ENCODE measurements around the gene PCYT1A.
A peak's percentile ranks its signal among the peaks of the same experiment; 100 is the strongest.

PCYT1A gene

DNA sequence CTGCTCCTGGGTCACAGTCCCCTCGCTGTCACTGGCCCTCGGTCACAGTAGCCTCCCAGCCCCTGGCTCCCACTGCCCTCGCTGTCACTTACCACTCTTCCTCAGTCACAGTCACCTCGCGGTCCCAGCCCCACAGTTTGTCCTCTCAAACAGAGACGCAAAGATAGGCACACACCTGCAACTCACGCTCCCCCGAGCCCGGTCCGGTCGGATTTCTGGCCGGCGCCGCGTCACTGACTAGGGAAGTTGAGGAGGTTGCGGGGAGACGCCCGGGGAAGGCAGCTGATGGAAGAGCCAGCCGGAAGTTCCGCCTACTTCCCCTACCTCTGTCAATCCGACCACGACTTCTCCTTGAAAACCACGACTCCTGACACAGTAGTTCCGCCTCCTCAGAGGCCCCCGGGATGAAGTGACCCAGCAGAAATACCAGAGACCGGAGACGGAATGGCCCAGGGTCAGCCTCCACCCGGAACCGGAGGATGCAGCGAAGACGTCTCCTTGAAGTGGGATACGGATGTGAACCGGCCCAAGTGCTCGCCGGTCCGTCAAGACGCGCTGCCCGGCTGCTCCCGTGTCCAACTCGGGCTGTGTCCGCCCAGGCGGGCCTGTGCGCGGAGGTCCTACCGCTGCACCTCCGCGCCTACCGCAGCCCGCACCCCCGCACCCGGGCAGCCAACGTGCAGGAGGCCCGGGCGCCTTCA is at the start of gene PCYT1A:
Gene PCYT1A (minus strand): TSS at position 287 of the 701 bp plus-strand sequence. CDS start 17,195 bp downstream, outside the sequence.
- peak within 1 kb of the TSS; percentile 79 to 97 (median 92) for H3K27ac ChIP-seq

DNA sequence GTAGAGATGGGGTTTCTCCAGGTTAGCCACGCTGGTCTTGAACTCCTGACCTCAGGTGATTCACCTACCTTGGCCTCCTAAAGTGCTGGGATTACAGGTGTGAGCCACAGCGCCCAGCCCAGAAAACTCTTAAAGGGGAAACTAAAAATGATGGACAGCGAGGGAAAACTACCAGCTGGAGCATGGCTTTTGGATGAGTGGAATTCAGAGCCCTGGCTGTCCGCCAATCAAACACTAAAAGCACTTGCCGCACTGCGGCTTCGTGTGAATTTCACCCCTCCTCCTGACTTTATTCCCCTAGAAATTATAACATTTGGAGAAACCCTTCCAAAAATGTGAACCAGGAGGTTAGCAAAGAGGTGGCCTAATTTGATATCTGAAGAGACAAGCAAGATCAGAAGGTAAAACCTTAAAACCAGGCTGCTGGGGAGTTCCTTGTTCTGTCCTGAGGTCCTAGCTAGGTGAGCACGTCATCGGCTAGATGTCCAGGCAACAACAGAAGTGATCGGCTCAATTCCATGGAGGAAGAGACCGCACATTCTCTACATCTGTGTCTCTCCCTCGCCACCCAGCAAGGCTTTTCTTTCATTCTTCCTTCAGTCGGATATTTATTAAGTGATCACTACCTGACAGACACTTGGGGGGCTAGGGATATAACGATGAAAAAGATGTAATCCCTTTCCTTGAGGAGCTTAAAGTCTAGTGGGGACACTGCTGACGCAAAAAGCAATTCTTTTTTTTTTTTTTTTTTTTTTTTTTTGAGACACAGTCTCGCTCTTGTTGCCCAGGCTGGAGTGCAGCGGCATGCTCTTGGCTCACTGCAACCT is 49.0 kb upstream of the PCYT1A start:
- Histone ChIP-seq H3K4me2 (0 out of 22 replicates have a peak overlapping the region, but pooled peaks of 1 of the 11 experiments have one; percentile 70), H3K9ac (no peak overlapping the region)

More for the DNA sequence above, at the start of gene PCYT1A:
- Histone ChIP-seq H3K4me2 (peak within 1 kb of the TSS; percentile 77 to 97 (median 90)), H3K36me3 (peaks cover 0 to 12% (median 0%) of the 10 kb centered on the region in 11 experiments; a peak in 5 of 22 replicates), H3K9me3 (replicated peaks in 1 of 11) (no peaks in the 10 kb centered on the region), H3K27me3 (no peaks in the 10 kb centered on the region), H3K9ac (peak within 1 kb of the TSS; percentile 86 to 96 (median 91)), H3K4me3 (peak within 1 kb of the TSS; percentile 65 to 92 (median 86)), H3K4me1 (peaks cover 41 to 65% (median 50%) of the 10 kb centered on the region in 10 experiments), H4K20me1 (peaks cover 0 to 45% (median 28%) of the 10 kb centered on the region in 11 experiments; a peak in 17 of 22 replicates)
- TF ChIP-seq Cebpa-rat (IDR thresholded peaks at IDR 0.05) = no peak

DNA sequence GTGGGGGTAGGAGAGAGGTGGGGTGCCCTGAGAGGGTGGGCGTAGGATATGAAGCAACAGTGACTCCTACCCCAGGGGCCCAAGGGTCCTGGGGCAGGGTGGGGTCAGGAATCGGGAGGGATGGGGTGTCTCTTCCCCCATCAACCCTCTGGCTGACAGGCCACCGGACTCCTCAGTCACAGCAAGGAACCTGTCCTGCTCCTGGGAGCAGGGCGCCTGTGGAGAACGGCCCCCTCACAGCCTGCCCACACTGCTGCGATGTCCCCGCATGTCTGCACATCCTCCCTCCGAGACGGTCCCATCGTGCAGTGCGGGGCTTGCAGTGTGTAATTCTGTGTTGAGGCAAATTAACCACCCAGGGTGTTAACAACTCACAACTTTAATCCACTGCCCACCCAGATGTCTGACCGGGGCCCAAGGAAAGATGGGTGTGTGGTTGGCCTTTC is 48.0 kb upstream of the PCYT1A start:
- no peak overlapping the region for H3K27ac ChIP-seq
- H3K4me2 ChIP-seq = no peak overlapping the region

More for the DNA sequence above, 49.0 kb upstream of the PCYT1A start:
- no peak for TF ChIP-seq Cebpa-rat (IDR thresholded peaks at IDR 0.05)
- Histone ChIP-seq H3K36me3 (no peaks in the 10 kb centered on the region), H4K20me1 (no peaks in the 10 kb centered on the region), H3K9me3 (replicated peaks in 1 of 11) (peaks cover 0 to 12% (median 0%) of the 10 kb centered on the region in 11 experiments; a peak in 5 of 22 replicates), H3K27ac (no peak overlapping the region), H3K4me1 (peaks cover 0 to 43% (median 36%) of the 10 kb centered on the region in 10 experiments; a peak in 15 of 20 replicates), H3K27me3 (no peaks in the 10 kb centered on the region), H3K4me3 (no peak overlapping the region)

DNA sequence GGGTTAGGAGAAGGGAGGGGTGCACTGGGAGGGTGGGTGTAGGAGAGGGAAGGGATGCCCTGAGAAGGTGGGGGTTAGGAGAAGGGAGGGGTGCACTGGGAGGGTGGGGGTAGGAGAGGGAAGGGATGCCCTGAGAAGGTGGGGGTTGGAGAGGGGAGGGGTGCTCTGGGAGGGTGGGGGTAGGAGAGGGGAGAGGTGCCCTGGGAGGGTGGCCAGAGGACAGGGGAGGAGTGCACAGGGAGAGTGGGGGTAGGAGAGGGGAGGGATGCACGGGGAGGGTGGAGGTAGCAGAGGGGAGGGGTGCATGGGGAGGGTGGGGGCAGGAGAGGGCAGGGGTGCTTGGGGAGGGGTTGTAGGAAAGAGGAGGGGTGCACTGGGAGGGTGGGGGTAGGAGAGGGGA is 47.5 kb upstream of the PCYT1A start:
- Histone ChIP-seq H3K27me3 (no peaks in the 10 kb centered on the region), H3K9me3 (replicated peaks in 1 of 11) (peaks cover 0 to 12% (median 0%) of the 10 kb centered on the region in 11 experiments; a peak in 5 of 22 replicates)
- no peak for TF ChIP-seq Cebpa-rat (IDR thresholded peaks at IDR 0.05)

More for the DNA sequence above, 48.0 kb upstream of the PCYT1A start:
- no peaks in the 10 kb centered on the region for H4K20me1 ChIP-seq
- H3K4me3 ChIP-seq = no peak overlapping the region
- no peak overlapping the region for H3K9ac ChIP-seq
- TF ChIP-seq Cebpa-rat (IDR thresholded peaks at IDR 0.05) = no peak
- no peaks in the 10 kb centered on the region for H3K27me3 ChIP-seq
- H3K9me3 ChIP-seq (replicated peaks in 1 of 11) = peaks cover 0 to 12% (median 0%) of the 10 kb centered on the region in 11 experiments; a peak in 5 of 22 replicates
- no peaks in the 10 kb centered on the region for H3K36me3 ChIP-seq
- H3K4me1 ChIP-seq = peaks cover 0 to 33% (median 26%) of the 10 kb centered on the region in 10 experiments; a peak in 14 of 20 replicates

DNA sequence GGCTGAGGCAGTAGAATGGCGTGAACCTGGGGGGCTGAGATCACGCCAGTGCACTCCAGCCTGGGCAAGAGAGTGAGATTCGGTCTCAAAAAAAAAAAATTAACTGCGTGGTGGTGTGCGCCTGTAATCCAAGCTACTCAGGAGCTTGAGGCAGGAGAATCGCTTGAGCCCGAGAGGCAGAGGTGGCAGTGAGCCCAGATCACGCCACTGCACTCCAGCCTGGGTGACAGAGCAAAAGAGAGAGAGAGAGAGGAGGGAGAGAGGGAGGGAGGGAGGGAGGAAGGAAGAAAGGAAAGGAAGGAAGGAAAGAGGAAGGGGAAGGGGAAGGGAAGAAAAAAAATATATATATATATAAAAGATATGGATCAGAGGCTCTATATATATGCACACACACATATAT is 44.6 kb upstream of the PCYT1A start:
- no peaks in the 10 kb centered on the region for H4K20me1 ChIP-seq
- no peak overlapping the region for H3K27ac ChIP-seq
- no peaks in the 10 kb centered on the region for H3K36me3 ChIP-seq
- H3K4me3 ChIP-seq = no peak overlapping the region
- no peaks in the 10 kb centered on the region; a peak in 1 of 22 replicates for H3K9me3 ChIP-seq (replicated peaks in 1 of 11)
- H3K4me2 ChIP-seq = no peak overlapping the region
- no peaks in the 10 kb centered on the region for H3K27me3 ChIP-seq
- H3K4me1 ChIP-seq = no peaks in the 10 kb centered on the region
- no peak for TF ChIP-seq Cebpa-rat (IDR thresholded peaks at IDR 0.05)
- no peak overlapping the region for H3K9ac ChIP-seq

More for the DNA sequence above, 47.5 kb upstream of the PCYT1A start:
- no peaks in the 10 kb centered on the region for H3K36me3 ChIP-seq
- no peak overlapping the region for H3K4me3 ChIP-seq
- H3K4me1 ChIP-seq = peaks cover 0 to 27% (median 20%) of the 10 kb centered on the region in 10 experiments; a peak in 14 of 20 replicates
- H4K20me1 ChIP-seq = no peaks in the 10 kb centered on the region
- H3K4me2 ChIP-seq = no peak overlapping the region
- H3K27ac ChIP-seq = no peak overlapping the region
- H3K9ac ChIP-seq = no peak overlapping the region

DNA sequence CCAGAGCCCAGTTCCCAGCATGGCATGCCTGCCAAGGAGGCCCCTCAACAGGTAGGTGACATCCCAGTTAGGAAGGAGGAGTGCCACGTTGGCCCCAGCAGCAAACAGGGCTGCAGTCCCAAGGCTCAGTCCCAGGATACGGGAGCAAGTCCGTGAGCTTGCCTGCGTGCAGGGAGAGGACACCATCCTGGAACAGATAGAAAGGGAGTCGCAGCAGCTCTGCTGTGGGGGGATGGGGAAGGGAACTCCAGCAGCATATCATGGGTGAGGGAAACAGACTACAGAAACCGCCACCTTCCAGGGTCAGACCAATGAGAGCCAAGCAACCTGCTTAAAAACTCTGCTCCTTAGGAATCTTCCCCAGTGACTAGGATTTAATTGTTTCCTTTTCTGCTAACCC is 39.9 kb upstream of the PCYT1A start:
- Histone ChIP-seq H3K4me3 (no peak overlapping the region), H4K20me1 (no peaks in the 10 kb centered on the region; a peak in 1 of 22 replicates), H3K9me3 (replicated peaks in 1 of 11) (no peaks in the 10 kb centered on the region), H3K4me1 (peaks cover 0 to 20% (median under 1%) of the 10 kb centered on the region in 10 experiments; a peak in 8 of 20 replicates), H3K36me3 (no peaks in the 10 kb centered on the region), H3K27ac (no peak overlapping the region), H3K4me2 (no peak overlapping the region), H3K27me3 (no peaks in the 10 kb centered on the region), H3K9ac (no peak overlapping the region)
- TF ChIP-seq Cebpa-rat (IDR thresholded peaks at IDR 0.05) = no peak

DNA sequence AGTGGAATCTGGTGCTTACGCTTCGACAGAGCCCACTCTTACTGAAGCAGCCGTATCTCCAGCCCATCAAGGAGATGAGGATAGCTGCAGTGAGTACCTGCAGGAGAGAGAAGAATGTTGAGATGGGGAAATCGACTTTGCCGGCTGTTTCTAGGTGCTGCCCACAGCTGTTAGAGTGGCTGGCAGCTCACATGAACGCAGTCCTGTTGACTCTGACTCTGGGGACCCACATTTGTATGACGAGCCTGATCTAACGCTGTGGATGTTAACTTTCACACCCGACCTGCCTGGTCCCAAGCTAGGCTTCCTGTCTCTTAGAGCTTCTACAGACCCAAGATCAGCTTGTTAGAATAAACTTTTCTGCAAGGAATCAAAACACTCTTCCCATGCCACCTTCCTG is 39.4 kb upstream of the PCYT1A start:
- no peak overlapping the region for H3K4me3 ChIP-seq
- no peak for TF ChIP-seq Cebpa-rat (IDR thresholded peaks at IDR 0.05)
- H3K27ac ChIP-seq = no peak overlapping the region

DNA sequence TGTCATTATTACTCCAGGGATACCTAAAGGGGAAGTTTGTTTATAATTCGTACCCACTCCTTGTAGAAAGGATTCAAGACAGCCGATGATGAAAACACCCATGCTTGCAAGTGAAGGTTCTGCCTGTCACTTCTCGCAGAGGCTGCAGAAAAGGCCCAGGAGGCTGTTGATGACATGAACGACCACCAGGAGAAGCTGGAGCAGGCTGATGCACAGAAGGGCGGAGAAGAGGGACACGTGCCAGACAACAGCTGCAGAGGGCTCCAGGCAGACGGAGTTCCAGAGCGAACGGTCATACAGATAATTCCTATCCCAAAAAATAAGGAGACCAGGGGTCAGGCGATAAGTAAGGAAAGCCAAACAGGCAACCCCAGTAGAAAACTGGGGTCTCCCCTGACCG is 36.2 kb upstream of the PCYT1A start:
- H3K9me3 ChIP-seq (replicated peaks in 1 of 11) = no peaks in the 10 kb centered on the region
- no peak overlapping the region for H3K27ac ChIP-seq
- no peak overlapping the region for H3K9ac ChIP-seq
- peaks cover 6 to 57% (median 27%) of the 10 kb centered on the region in 10 experiments for H3K4me1 ChIP-seq
- no peak overlapping the region for H3K4me2 ChIP-seq
- no peak overlapping the region for H3K4me3 ChIP-seq
- TF ChIP-seq Cebpa-rat (IDR thresholded peaks at IDR 0.05) = no peak
- no peaks in the 10 kb centered on the region for H3K27me3 ChIP-seq
- H4K20me1 ChIP-seq = no peaks in the 10 kb centered on the region; a peak in 1 of 22 replicates
- H3K36me3 ChIP-seq = no peaks in the 10 kb centered on the region

More for the DNA sequence above, 39.4 kb upstream of the PCYT1A start:
- Histone ChIP-seq H3K4me2 (no peak overlapping the region), H3K9me3 (replicated peaks in 1 of 11) (no peaks in the 10 kb centered on the region), H3K9ac (no peak overlapping the region), H3K4me1 (peaks cover 0 to 24% (median 5%) of the 10 kb centered on the region in 10 experiments; a peak in 12 of 20 replicates), H3K36me3 (no peaks in the 10 kb centered on the region), H4K20me1 (no peaks in the 10 kb centered on the region; a peak in 1 of 22 replicates), H3K27me3 (no peaks in the 10 kb centered on the region)

DNA sequence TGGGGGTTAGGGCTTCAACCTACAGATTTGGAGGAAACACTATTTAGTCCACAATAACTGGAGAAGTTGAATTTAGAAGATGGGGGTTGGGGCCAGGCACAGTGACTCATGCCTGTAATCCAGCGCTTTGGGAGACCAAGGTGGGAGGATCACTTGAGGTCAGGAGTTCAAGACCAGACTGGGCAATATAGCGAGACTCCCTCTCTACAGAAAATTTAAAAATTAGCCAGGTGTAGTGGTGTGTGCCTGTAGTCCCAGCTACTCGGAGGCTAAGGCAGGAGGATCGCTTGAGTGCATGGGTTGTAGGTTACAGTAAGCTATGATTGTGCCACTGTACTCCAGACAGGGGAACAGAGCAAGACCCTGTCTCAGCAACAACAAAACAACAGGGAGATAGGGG is 35.5 kb upstream of the PCYT1A start:
- peaks cover 8 to 57% (median 28%) of the 10 kb centered on the region in 10 experiments for H3K4me1 ChIP-seq
- no peaks in the 10 kb centered on the region for H3K9me3 ChIP-seq (replicated peaks in 1 of 11)
- no peaks in the 10 kb centered on the region for H3K27me3 ChIP-seq
- no peaks in the 10 kb centered on the region for H3K36me3 ChIP-seq
- no peak overlapping the region for H3K4me3 ChIP-seq
- H3K27ac ChIP-seq = no peak overlapping the region
- H3K4me2 ChIP-seq = peak overlapping the region in 1 of 11 experiments; percentile 12; a peak in 1 of 22 replicates
- TF ChIP-seq Cebpa-rat (IDR thresholded peaks at IDR 0.05) = no peak
- H3K9ac ChIP-seq = no peak overlapping the region
- no peaks in the 10 kb centered on the region; a peak in 1 of 22 replicates for H4K20me1 ChIP-seq
